Caco-2 (cell line): ENCODE measurements around the gene NDUFAB1. TPM values are rescaled to one million over a fixed set of nuclear protein-coding genes. Genes with fewer than 3 reads are reported as not detected.

ENCODE experiments used
- BruUV-seq: library from RNA; stranded (reverse); fragments of 400-500 nt; replicated peaks from 2 replicates; lab custom pipeline; 2021; lab: Mats Ljungman, UMichigan
- CTCF ChIA-PET: fragments of 300-600 bp; sonication (Branson Sonifier 250); formaldehyde crosslinking; loops from one replicate; lab custom pipeline; 2022; ENCODE audit warnings: antibody characterized with exemption; lab: Charles Lee
- POLR2A ChIA-PET: fragments of 300-600 bp; sonication (Branson Sonifier 250); formaldehyde crosslinking; loops from one replicate; lab custom pipeline; 2022; ENCODE audit warnings: antibody characterized with exemption; lab: Charles Lee
- DNase-seq, 2 experiments: peaks; one replicate each; pipeline versions ENCODE4 v3.0.0 to v3.0.0-alpha.2; 2020 to 2022
- H3K27me3 ChIP-seq: replicated peaks from 2 replicates; pipeline ENCODE4 v1.6.0; 2011; ENCODE audit warnings: low read length; ENCODE audit not compliant: control insufficient read depth, insufficient read depth
- H3K36me3 ChIP-seq: 2 replicates; pipeline ENCODE4 v1.5.1; 2011; ENCODE audit warnings: low read length; ENCODE audit not compliant: control insufficient read depth, insufficient read depth
- H3K4me1 ChIP-seq: fragments of 250-450 bp; sonication (Bioruptor Pico); 2 replicates; pipeline ENCODE4 v1.5.1; 2020; ENCODE audit warnings: mild to moderate bottlenecking
- H3K4me3 ChIP-seq: 2 replicates; pipeline ENCODE4 v1.5.1; 2011; ENCODE audit warnings: low read depth, mild to moderate bottlenecking, control low read depth, low read length
- H3K9me3 ChIP-seq: fragments of 250-450 bp; sonication (Bioruptor Pico); 2 replicates; pipeline ENCODE4 v1.5.1; 2020; ENCODE audit warnings: mild to moderate bottlenecking, moderate library complexity
- H3K27ac Mint-ChIP-seq: one replicate; pipeline ENCODE4 v1.8.0; 2022; ENCODE audit warnings: mixed read lengths; ENCODE audit not compliant: unreplicated experiment
- H3K27me3 Mint-ChIP-seq: one replicate; pipeline ENCODE4 v1.8.0; 2022; ENCODE audit warnings: mixed read lengths; ENCODE audit not compliant: insufficient read depth, unreplicated experiment
- H3K36me3 Mint-ChIP-seq: one replicate; pipeline ENCODE4 v1.8.0; 2022; ENCODE audit warnings: mild to moderate bottlenecking, mixed read lengths; ENCODE audit not compliant: insufficient read depth, unreplicated experiment
- H3K4me1 Mint-ChIP-seq: one replicate; pipeline ENCODE4 v1.8.0; 2022; ENCODE audit warnings: low read depth, mixed read lengths; ENCODE audit not compliant: unreplicated experiment
- H3K4me3 Mint-ChIP-seq: one replicate; pipeline ENCODE4 v1.8.0; 2022; ENCODE audit warnings: mild to moderate bottlenecking, moderate library complexity, mixed read lengths; ENCODE audit not compliant: unreplicated experiment
- H3K9me3 Mint-ChIP-seq: one replicate; pipeline ENCODE4 v1.8.0; 2022; ENCODE audit warnings: mixed read lengths; ENCODE audit not compliant: unreplicated experiment
- intact Hi-C: fragments of 100-400 bp; cut with micrococcal nuclease; formaldehyde crosslinking; loops from one replicate; pipeline ENCODE4 v1.10.0; 2022; ENCODE audit not compliant: unreplicated experiment
- total RNA-seq: library from RNA; stranded (reverse); gene quantifications from 2 replicates; pipeline ENCODE4 v1.2.3, GENCODE V29; 2022
- TF ChIP-seq, protein P1 (sequence below), 2 experiments: fragments of 200-600 bp in 1 of 2; IDR thresholded peaks; 1 replicate in 1 of 2; 2 replicates in 1 of 2; pipeline versions ENCODE4 v1.5.1 to v1.8.0; 2011 to 2022; ENCODE audit warnings: antibody characterized with exemption in 1 of 2, control low read depth in 1 of 2, inconsistent platforms in 1 of 2, low read depth in 1 of 2, low read length in 1 of 2, mild to moderate bottlenecking in 1 of 2, moderate library complexity in 1 of 2; ENCODE audit not compliant: insufficient read depth in 1 of 2, severe bottlenecking in 1 of 2, unreplicated experiment in 1 of 2

Gene NDUFAB1
- total RNA-seq, 1 experiment from 2014 or later: 87.1 TPM

DNA sequence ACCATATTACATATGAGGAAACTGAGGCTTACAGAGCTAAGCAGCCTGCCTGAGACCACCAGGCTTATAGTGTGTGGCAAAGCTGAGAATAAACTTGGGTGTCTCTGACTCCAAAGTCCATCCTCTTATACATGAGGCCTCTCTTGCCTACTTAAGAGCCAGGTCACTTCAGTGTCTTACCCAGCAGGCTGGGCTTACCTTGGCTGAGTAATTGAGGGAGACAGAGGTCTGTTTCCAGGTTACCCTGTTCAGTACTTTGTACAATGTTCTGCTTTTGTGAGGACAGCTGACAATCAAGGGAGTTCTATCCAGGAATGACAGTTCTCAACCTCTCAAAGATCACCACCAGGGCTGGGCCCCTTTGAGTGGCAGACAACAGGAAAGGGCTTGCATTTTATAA lies 14.4 kb downstream of the NDUFAB1 start:
- TF ChIP-seq, protein P1, sequence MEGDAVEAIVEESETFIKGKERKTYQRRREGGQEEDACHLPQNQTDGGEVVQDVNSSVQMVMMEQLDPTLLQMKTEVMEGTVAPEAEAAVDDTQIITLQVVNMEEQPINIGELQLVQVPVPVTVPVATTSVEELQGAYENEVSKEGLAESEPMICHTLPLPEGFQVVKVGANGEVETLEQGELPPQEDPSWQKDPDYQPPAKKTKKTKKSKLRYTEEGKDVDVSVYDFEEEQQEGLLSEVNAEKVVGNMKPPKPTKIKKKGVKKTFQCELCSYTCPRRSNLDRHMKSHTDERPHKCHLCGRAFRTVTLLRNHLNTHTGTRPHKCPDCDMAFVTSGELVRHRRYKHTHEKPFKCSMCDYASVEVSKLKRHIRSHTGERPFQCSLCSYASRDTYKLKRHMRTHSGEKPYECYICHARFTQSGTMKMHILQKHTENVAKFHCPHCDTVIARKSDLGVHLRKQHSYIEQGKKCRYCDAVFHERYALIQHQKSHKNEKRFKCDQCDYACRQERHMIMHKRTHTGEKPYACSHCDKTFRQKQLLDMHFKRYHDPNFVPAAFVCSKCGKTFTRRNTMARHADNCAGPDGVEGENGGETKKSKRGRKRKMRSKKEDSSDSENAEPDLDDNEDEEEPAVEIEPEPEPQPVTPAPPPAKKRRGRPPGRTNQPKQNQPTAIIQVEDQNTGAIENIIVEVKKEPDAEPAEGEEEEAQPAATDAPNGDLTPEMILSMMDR (IDR thresholded peaks at IDR 0.05; ENCODE audit: insufficient read depth in 1 of 2, low read depth in 1 of 2, low read length in 1 of 2, severe bottlenecking in 1 of 2, unreplicated experiment in 1 of 2): no peak
- intact Hi-C loops: no loop called here
- Mint-ChIP-seq H3K27me3 (no peaks in the 10 kb centered on the region), H3K9me3 (no peaks in the 10 kb centered on the region), H3K27ac (no peak overlapping the region), H3K4me1 (no peaks in the 10 kb centered on the region), H3K36me3 (peaks cover 75% of the 10 kb centered on the region), H3K4me3 (no peak overlapping the region)
- POLR2A ChIA-PET: interaction anchor here (0.7 kb wide), 1 partner anchor 429 kb away, joined by 3 read pairs; no protein-coding TSS in a partner anchor
- Histone ChIP-seq H3K27me3 (no peaks in the 10 kb centered on the region), H3K4me3 (no peak overlapping the region), H3K36me3 (peaks cover 4% of the 10 kb centered on the region), H3K9me3 (no peaks in the 10 kb centered on the region), H3K4me1 (no peaks in the 10 kb centered on the region)
- BruUV-seq: no TSS peak
- CTCF ChIA-PET: no interaction called here
- no peak for DNase-seq

GRCh38 chr16:23580391-23580790 lies 15.7 kb downstream of the NDUFAB1 start:
- DNase-seq: no peak
- Mint-ChIP-seq H3K36me3 (peaks cover 70% of the 10 kb centered on the region), H3K4me3 (no peak overlapping the region), H3K27ac (no peak overlapping the region), H3K4me1 (no peaks in the 10 kb centered on the region), H3K27me3 (no peaks in the 10 kb centered on the region), H3K9me3 (no peaks in the 10 kb centered on the region)
- POLR2A ChIA-PET: no interaction called here
- no TSS peak for BruUV-seq
- TF ChIP-seq, protein P1 (IDR thresholded peaks at IDR 0.05; ENCODE audit: insufficient read depth in 1 of 2, low read depth in 1 of 2, low read length in 1 of 2, severe bottlenecking in 1 of 2, unreplicated experiment in 1 of 2): no peak
- H3K4me3 ChIP-seq: no peak overlapping the region
- no peaks in the 10 kb centered on the region for H3K27me3 ChIP-seq
- CTCF ChIA-PET: no interaction called here
- peaks cover 4% of the 10 kb centered on the region for H3K36me3 ChIP-seq
- no peaks in the 10 kb centered on the region for H3K9me3 ChIP-seq
- H3K4me1 ChIP-seq: no peaks in the 10 kb centered on the region
- intact Hi-C loops: no loop called here

- POLR2A ChIA-PET: no interaction called here
- no TSS peak for BruUV-seq
- no peaks in the 10 kb centered on the region for H3K4me1 ChIP-seq
- intact Hi-C loops: no loop called here
- no peaks in the 10 kb centered on the region for H3K4me1 Mint-ChIP-seq
- H3K27me3 Mint-ChIP-seq: no peaks in the 10 kb centered on the region
- CTCF ChIA-PET: no interaction called here
- H3K4me3 Mint-ChIP-seq: no peak overlapping the region
- TF ChIP-seq, protein P1 (IDR thresholded peaks at IDR 0.05; ENCODE audit: insufficient read depth in 1 of 2, low read depth in 1 of 2, low read length in 1 of 2, severe bottlenecking in 1 of 2, unreplicated experiment in 1 of 2): no peak
- H3K36me3 ChIP-seq: peaks cover 2% of the 10 kb centered on the region; the same call in 1 of the 2 replicates
- H3K27me3 ChIP-seq: no peaks in the 10 kb centered on the region
- no peak for DNase-seq
- H3K9me3 Mint-ChIP-seq: no peaks in the 10 kb centered on the region
- no peaks in the 10 kb centered on the region for H3K9me3 ChIP-seq
- peaks cover 59% of the 10 kb centered on the region for H3K36me3 Mint-ChIP-seq
- no peak overlapping the region for H3K27ac Mint-ChIP-seq
- no peak overlapping the region for H3K4me3 ChIP-seq
These were observed 16.7 kb downstream of the NDUFAB1 start for GRCh38 chr16:23579371-23579770.
